ENCODE data around the gene ZNF417.

- TF ChIP-seq POLR2A (IDR thresholded peaks at IDR 0.05; ENCODE audit: low read length) = no peak
- no peak for TF ChIP-seq GATA1 (IDR thresholded peaks at IDR 0.05; ENCODE audit: low read depth, low read length)
These were observed 46.2 kb downstream of the ZNF417 start for GRCh38 chr19:57870225-57870624.

Measured in erythroblast (primary cell).